Measurements from ENCODE around the gene TTC32. TPM values are rescaled to one million over a fixed set of nuclear protein-coding genes. Genes with fewer than 3 reads are reported as not detected.

The TTC32 gene
- total RNA-seq, 2 donors from 2014 or later, result 16.6 to 20.6 TPM

GRCh38 chr2:19868701-19869580, 32.8 kb downstream of the TTC32 start:
- Histone ChIP-seq H3K27me3 (replicated peaks; ENCODE audit: insufficient read depth) (no peaks in the 10 kb centered on the region), H3K4me3 (peak overlapping the region; percentile 31 to 36), H3K4me1 (replicated peaks) (no peaks in the 10 kb centered on the region), H3K9me3 (no peaks in the 10 kb centered on the region), H3K27ac (no peak overlapping the region), H3K36me3 (no peaks in the 10 kb centered on the region)
- 24% methylated on average over 49 of the region's 52 CpGs for WGBS
- no peak for DNase-seq (ENCODE audit: low spot score)
- TF ChIP-seq POLR2AphosphoS5 (IDR thresholded peaks at IDR 0.05) (no peak), POLR2A (IDR thresholded peaks at IDR 0.05) (no peak), CTCF (IDR thresholded peaks at IDR 0.05) (no peak)
- intact Hi-C loops (cut with DNase I), result loop anchor here (5.0 to 10.0 kb wide), 4 partner anchors 894 to 1482 kb away; no protein-coding TSS in a partner anchor

DNA sequence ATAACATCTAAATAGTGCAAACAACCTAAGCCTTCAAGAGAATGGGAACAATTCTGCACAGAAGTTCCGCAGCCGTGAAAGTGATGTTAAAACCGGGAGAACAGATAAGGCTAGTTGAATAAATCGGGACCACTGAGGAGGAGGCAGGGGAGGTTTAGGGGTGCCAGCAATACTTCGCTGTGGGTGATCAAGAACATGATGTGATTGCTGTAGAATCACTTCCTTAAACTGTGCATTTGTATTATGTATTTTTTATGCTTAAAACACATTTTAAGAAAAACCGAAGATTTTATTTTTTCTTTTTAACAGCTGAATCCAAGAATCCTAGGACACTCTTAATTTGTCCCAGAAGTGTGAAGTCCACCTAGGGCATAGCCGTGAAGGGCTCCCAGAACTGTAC, 33.6 kb downstream of the TTC32 start:
- DNase-seq (ENCODE audit: low spot score), result no peak
- intact Hi-C loops (cut with DNase I), result loop anchor here (5.0 to 10.0 kb wide), 4 partner anchors 893 to 1481 kb away; no protein-coding TSS in a partner anchor
- no peak for TF ChIP-seq POLR2A (IDR thresholded peaks at IDR 0.05)
- no peak for TF ChIP-seq CTCF (IDR thresholded peaks at IDR 0.05)
- no peak for TF ChIP-seq POLR2AphosphoS5 (IDR thresholded peaks at IDR 0.05)
- no peaks in the 10 kb centered on the region for H3K4me1 ChIP-seq (replicated peaks)
- no peaks in the 10 kb centered on the region for H3K9me3 ChIP-seq
- H3K4me3 ChIP-seq, result peak overlapping the region; percentile 31 to 36
- H3K27ac ChIP-seq, result no peak overlapping the region
- WGBS, result 75% methylated on average over 7 of the region's 7 CpGs
- H3K36me3 ChIP-seq, result no peaks in the 10 kb centered on the region
- no peaks in the 10 kb centered on the region for H3K27me3 ChIP-seq (replicated peaks; ENCODE audit: insufficient read depth)

GRCh38 chr2:19866771-19867170, 35.0 kb downstream of the TTC32 start:
- H3K4me1 ChIP-seq (replicated peaks), result no peaks in the 10 kb centered on the region
- WGBS, result 84% methylated on average over 2 of the region's 2 CpGs
- H3K4me3 ChIP-seq, result no peak overlapping the region
- H3K27ac ChIP-seq, result no peak overlapping the region
- H3K9me3 ChIP-seq, result no peaks in the 10 kb centered on the region
- TF ChIP-seq CTCF (IDR thresholded peaks at IDR 0.05) (no peak), POLR2A (IDR thresholded peaks at IDR 0.05) (no peak), POLR2AphosphoS5 (IDR thresholded peaks at IDR 0.05) (no peak)
- intact Hi-C loops (cut with DNase I), result loop anchor here (5.0 to 10.0 kb wide), 4 partner anchors 892 to 1479 kb away; no protein-coding TSS in a partner anchor
- H3K36me3 ChIP-seq, result no peaks in the 10 kb centered on the region
- DNase-seq (ENCODE audit: low spot score), result no peak
- no peaks in the 10 kb centered on the region for H3K27me3 ChIP-seq (replicated peaks; ENCODE audit: insufficient read depth)

GRCh38 chr2:19865151-19865550, 36.6 kb downstream of the TTC32 start:
- Histone ChIP-seq H3K4me3 (no peak overlapping the region), H3K27me3 (replicated peaks; ENCODE audit: insufficient read depth) (no peaks in the 10 kb centered on the region), H3K36me3 (no peaks in the 10 kb centered on the region), H3K4me1 (replicated peaks) (no peaks in the 10 kb centered on the region), H3K9me3 (no peaks in the 10 kb centered on the region), H3K27ac (no peak overlapping the region)
- no peak for DNase-seq (ENCODE audit: low spot score)
- intact Hi-C loops (cut with DNase I), result loop anchor here (5.0 to 10.0 kb wide), 4 partner anchors 890 to 1478 kb away; no protein-coding TSS in a partner anchor
- no peak for TF ChIP-seq POLR2AphosphoS5 (IDR thresholded peaks at IDR 0.05)
- no peak for TF ChIP-seq POLR2A (IDR thresholded peaks at IDR 0.05)
- TF ChIP-seq CTCF (IDR thresholded peaks at IDR 0.05), result no peak
- WGBS, result 97% methylated on average over 2 of the region's 2 CpGs

Measured in prostate gland (tissue), 2 donors.